ENCODE results near the gene RHBDL2.

RHBDL2 gene

GRCh38 chr1:38940339-38941047 is 1.1 kb downstream of the RHBDL2 start:
- DNase-seq, result no peak
- H3K36me3 Mint-ChIP-seq (ENCODE audit: low read depth), result no peaks in the 10 kb centered on the region
- H3K4me3 Mint-ChIP-seq, result no peak overlapping the region
- peaks cover 15% of the 10 kb centered on the region for H3K27me3 Mint-ChIP-seq (ENCODE audit: low read depth, poor library complexity)
- H3K27ac Mint-ChIP-seq, result no peak overlapping the region
- no peaks in the 10 kb centered on the region for H3K9me3 Mint-ChIP-seq
- H3K4me1 Mint-ChIP-seq, result peaks cover 14% of the 10 kb centered on the region
- TF ChIP-seq, protein P1, sequence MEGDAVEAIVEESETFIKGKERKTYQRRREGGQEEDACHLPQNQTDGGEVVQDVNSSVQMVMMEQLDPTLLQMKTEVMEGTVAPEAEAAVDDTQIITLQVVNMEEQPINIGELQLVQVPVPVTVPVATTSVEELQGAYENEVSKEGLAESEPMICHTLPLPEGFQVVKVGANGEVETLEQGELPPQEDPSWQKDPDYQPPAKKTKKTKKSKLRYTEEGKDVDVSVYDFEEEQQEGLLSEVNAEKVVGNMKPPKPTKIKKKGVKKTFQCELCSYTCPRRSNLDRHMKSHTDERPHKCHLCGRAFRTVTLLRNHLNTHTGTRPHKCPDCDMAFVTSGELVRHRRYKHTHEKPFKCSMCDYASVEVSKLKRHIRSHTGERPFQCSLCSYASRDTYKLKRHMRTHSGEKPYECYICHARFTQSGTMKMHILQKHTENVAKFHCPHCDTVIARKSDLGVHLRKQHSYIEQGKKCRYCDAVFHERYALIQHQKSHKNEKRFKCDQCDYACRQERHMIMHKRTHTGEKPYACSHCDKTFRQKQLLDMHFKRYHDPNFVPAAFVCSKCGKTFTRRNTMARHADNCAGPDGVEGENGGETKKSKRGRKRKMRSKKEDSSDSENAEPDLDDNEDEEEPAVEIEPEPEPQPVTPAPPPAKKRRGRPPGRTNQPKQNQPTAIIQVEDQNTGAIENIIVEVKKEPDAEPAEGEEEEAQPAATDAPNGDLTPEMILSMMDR (IDR thresholded peaks at IDR 0.05), result no peak

DNA sequence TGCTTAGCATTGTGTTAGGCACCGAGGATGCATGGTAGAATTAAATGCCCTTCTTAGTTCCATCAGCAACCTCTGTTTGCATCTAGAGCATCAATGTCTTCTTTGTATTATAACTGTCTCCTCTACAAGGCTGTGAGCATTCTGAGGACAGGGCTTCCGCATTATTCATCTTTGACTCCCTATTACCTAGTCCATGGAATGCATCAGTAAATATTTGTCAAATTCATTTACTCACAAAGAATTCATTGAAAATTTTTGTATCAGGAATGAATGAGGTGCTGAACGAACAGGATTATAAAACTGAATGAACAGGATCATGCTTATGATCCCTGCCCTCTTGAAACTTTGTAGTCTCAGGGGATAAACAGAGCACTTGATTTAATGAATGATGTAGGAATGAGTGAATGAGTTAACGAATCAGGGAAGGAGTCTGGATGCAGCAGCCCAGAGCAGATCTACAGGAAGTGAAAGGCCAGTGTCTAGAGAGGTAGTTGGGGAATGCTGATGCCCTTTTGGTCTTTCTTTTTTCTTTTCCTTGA is 2.8 kb downstream of the RHBDL2 start:
- H3K36me3 Mint-ChIP-seq (ENCODE audit: low read depth), result no peaks in the 10 kb centered on the region
- no peak overlapping the region for H3K4me3 Mint-ChIP-seq
- DNase-seq, result no peak
- H3K27ac Mint-ChIP-seq, result peak overlapping the region; percentile 72
- TF ChIP-seq, protein P1 (IDR thresholded peaks at IDR 0.05), result no peak
- H3K4me1 Mint-ChIP-seq, result peaks cover 14% of the 10 kb centered on the region
- peaks cover 16% of the 10 kb centered on the region for H3K27me3 Mint-ChIP-seq (ENCODE audit: low read depth, poor library complexity)
- no peaks in the 10 kb centered on the region for H3K9me3 Mint-ChIP-seq

- H3K4me1 Mint-ChIP-seq, result peaks cover 29% of the 10 kb centered on the region
- no peak for DNase-seq
- H3K27me3 Mint-ChIP-seq (ENCODE audit: low read depth, poor library complexity), result peaks cover 9% of the 10 kb centered on the region
- H3K27ac Mint-ChIP-seq, result no peak overlapping the region
- H3K36me3 Mint-ChIP-seq (ENCODE audit: low read depth), result no peaks in the 10 kb centered on the region
- no peak overlapping the region for H3K4me3 Mint-ChIP-seq
- TF ChIP-seq, protein P1 (IDR thresholded peaks at IDR 0.05), result no peak
- H3K9me3 Mint-ChIP-seq, result no peaks in the 10 kb centered on the region
Observed at GRCh38 chr1:38932571-38932970, 9.1 kb downstream of the RHBDL2 start.

DNA sequence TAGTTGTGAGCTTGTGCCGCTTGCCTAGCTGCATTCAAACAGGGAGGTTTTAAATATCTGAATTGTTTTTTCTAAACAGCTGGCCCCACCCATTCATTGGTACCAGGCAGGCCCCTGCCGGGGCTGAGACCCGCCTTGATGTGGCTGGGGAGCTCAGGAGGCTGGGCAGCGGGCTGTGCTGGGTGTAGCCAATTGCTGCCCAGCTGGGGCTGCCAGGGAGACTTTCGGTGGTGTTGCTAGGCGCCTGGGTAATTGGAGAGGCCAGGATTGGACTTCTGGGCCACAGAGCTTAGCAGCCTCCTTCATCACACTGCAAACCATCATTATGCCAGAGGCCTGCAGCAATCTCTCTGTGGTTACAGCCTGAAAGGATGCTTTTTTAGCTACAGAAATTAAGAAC is 12.2 kb downstream of the RHBDL2 start:
- Mint-ChIP-seq H3K4me3 (no peak overlapping the region), H3K4me1 (peaks cover 29% of the 10 kb centered on the region), H3K36me3 (ENCODE audit: low read depth) (no peaks in the 10 kb centered on the region), H3K9me3 (no peaks in the 10 kb centered on the region), H3K27ac (no peak overlapping the region), H3K27me3 (ENCODE audit: low read depth, poor library complexity) (peaks cover 12% of the 10 kb centered on the region)
- peak; percentile 21 for DNase-seq
- TF ChIP-seq, protein P1 (IDR thresholded peaks at IDR 0.05), result no peak

GRCh38 chr1:38929054-38929453 is 12.6 kb downstream of the RHBDL2 start:
- TF ChIP-seq, protein P1 (IDR thresholded peaks at IDR 0.05), result no peak
- DNase-seq, result no peak
- Mint-ChIP-seq H3K4me1 (peaks cover 29% of the 10 kb centered on the region), H3K27ac (peak overlapping the region; percentile 78), H3K36me3 (ENCODE audit: low read depth) (no peaks in the 10 kb centered on the region), H3K27me3 (ENCODE audit: low read depth, poor library complexity) (peaks cover 7% of the 10 kb centered on the region), H3K9me3 (no peaks in the 10 kb centered on the region), H3K4me3 (no peak overlapping the region)

DNA sequence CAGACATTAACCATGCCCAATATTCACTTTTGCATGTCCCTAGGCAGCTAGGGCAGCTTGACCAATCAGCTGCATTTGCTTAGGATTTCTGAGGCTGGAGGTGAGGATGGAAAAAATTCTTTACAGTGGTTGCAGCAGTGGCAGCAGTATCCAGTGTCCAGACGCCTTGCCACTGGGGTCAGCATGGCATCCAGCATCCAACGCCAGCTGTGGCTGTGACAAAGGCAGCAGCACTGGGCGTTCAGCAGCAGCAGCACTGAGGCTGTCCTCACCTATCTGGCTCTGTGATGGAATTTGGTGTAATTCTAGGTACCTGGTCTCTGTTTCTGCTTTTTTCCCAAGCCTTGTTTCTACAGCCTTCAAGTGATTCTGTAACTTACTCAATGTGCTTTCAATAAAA is 15.5 kb downstream of the RHBDL2 start:
- no peak for DNase-seq
- TF ChIP-seq, protein P1 (IDR thresholded peaks at IDR 0.05), result no peak
- H3K9me3 Mint-ChIP-seq, result no peaks in the 10 kb centered on the region
- H3K4me3 Mint-ChIP-seq, result no peak overlapping the region
- no peak overlapping the region for H3K27ac Mint-ChIP-seq
- H3K36me3 Mint-ChIP-seq (ENCODE audit: low read depth), result no peaks in the 10 kb centered on the region
- H3K4me1 Mint-ChIP-seq, result peaks cover 20% of the 10 kb centered on the region
- peaks cover 6% of the 10 kb centered on the region for H3K27me3 Mint-ChIP-seq (ENCODE audit: low read depth, poor library complexity)
